Activated naive CD8-positive, alpha-beta T cell treated with anti-CD3 and anti-CD28 coated beads, Interleukin-2, amount 10 ng/mL, durations not matched to agents 7 days and 5 days (primary cell): ENCODE results near the gene ALKBH4. TPM values are rescaled to one million over a fixed set of nuclear protein-coding genes. Genes with fewer than 3 reads are reported as not detected.
"Not testable (repeated sequence)": the region's sequence is repeated elsewhere in the genome, so short reads cannot be mapped to it uniquely, and the experiment has no call there.

Experiments used
- ATAC-seq: fragments of 150-1000 bp; cut with Tn5 transposase; one replicate; pipeline ENCODE4 v1.10.0; 2021; ENCODE audit warnings: low read depth, moderate library complexity
- POLR2A ChIA-PET: fragments of 350-600 bp; sonication (Branson Sonifier 250); formaldehyde crosslinking; loops from one replicate; lab custom pipeline; 2021; ENCODE audit warnings: antibody characterized with exemption; lab: Charles Lee
- DNase-seq: peaks from one replicate; pipeline ENCODE4 v3.0.0; 2021
- H3K27ac Mint-ChIP-seq: one replicate; pipeline ENCODE4 v1.8.0; 2022; ENCODE audit warnings: mild to moderate bottlenecking, mixed read lengths
- H3K27me3 Mint-ChIP-seq: one replicate; pipeline ENCODE4 v1.8.0; 2022; ENCODE audit warnings: mild to moderate bottlenecking, moderate library complexity, mixed read lengths
- H3K36me3 Mint-ChIP-seq: one replicate; pipeline ENCODE4 v1.8.0; 2021; ENCODE audit warnings: mild to moderate bottlenecking, mixed read lengths
- H3K4me1 Mint-ChIP-seq: one replicate; pipeline ENCODE4 v1.8.0; 2021; ENCODE audit warnings: mixed read lengths
- H3K4me3 Mint-ChIP-seq: one replicate; pipeline ENCODE4 v1.8.0; 2022; ENCODE audit warnings: mild to moderate bottlenecking, moderate library complexity, mixed read lengths
- H3K9me3 Mint-ChIP-seq: one replicate; pipeline ENCODE4 v1.8.0; 2021; ENCODE audit warnings: mixed read lengths
- total RNA-seq, 2 experiments: library from RNA; stranded (reverse); gene quantifications; one replicate each; pipeline ENCODE4 v1.2.3, GENCODE V29; 2021

ALKBH4 gene
- total RNA-seq, 2 experiments from 2014 or later = 12.5 to 14.0 TPM

- H3K36me3 Mint-ChIP-seq, H3K4me1 Mint-ChIP-seq, DNase-seq, H3K4me3 Mint-ChIP-seq, H3K9me3 Mint-ChIP-seq, H3K27ac Mint-ChIP-seq, H3K27me3 Mint-ChIP-seq, ATAC-seq: not testable (repeated sequence)
- POLR2A ChIA-PET = interaction anchor here (1.6 kb wide), 1 partner anchor 9 kb away, joined by 7 read pairs; the partner anchor contains the start of genes ALKBH4 and LRWD1
Observed at GRCh38 chr7:102454932-102455331, 9.7 kb downstream of the ALKBH4 start.

DNA sequence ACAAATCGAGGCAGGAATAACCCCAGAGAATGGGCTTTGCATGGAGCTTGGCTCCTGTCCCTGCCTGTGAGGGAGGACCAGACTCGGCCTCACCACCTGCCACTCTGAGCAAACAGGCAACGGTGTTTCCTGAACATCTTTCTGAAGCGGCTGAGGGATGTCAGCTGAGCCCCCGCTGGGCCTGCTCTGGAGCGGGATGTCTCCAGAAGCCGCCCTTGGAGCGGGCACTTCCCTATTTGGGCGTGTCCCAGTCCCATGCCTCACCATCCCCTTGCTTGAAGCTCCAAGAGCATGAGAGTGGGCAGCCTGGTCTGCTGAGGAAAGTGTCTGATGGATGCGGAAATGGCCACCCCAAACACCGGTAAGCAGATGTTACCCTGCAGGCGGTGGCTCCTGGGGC lies 10.2 kb downstream of the ALKBH4 start:
- POLR2A ChIA-PET = interaction anchor here (1.6 kb wide), 1 partner anchor 10 kb away, joined by 7 read pairs; the partner anchor contains the start of genes ALKBH4 and LRWD1
- Mint-ChIP-seq H3K4me1 (no peaks in the 10 kb centered on the region), H3K27me3 (no peaks in the 10 kb centered on the region), H3K9me3 (no peaks in the 10 kb centered on the region), H3K36me3 (peaks cover 1% of the 10 kb centered on the region), H3K4me3 (no peak overlapping the region), H3K27ac (no peak overlapping the region)
- no peak for DNase-seq
- ATAC-seq = no peak

DNA sequence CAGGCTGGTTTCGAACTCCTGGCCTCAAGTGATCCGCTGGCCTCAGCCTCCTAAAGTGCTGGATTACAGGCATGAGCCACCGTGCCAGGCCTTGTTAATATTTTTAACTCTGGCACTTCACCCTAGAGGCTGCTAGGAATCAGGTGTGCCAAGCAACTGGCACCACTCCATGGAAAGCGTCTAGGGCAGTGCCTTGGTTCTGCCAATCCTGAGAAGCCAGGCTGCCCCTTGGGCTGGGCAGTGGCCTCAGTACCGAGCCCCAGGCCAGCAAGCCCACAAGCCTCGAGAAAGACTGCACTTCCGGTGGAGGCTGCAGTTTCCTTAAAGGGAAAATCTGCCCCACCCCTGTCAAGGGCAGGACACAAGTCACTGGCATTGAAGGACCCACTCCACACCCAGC lies 11.3 kb downstream of the ALKBH4 start:
- POLR2A ChIA-PET = interaction anchor here (1.2 kb wide), 1 partner anchor 27 kb away, joined by 3 read pairs; no protein-coding TSS in a partner anchor

GRCh38 chr7:102452451-102452850 lies 12.2 kb downstream of the ALKBH4 start:
- H3K27ac Mint-ChIP-seq = no peak overlapping the region
- DNase-seq (no peak), ATAC-seq (no peak)
- POLR2A ChIA-PET = interaction anchor here (0.6 to 1.2 kb wide), 4 partner anchors 8 to 689 kb away, joined by 3 read pairs; no protein-coding TSS in a partner anchor
- H3K4me3 Mint-ChIP-seq = no peak overlapping the region
- peaks cover 4% of the 10 kb centered on the region for H3K36me3 Mint-ChIP-seq
- no peaks in the 10 kb centered on the region for H3K9me3 Mint-ChIP-seq
- H3K27me3 Mint-ChIP-seq = no peaks in the 10 kb centered on the region
- no peaks in the 10 kb centered on the region for H3K4me1 Mint-ChIP-seq

More for the DNA sequence above, 11.3 kb downstream of the ALKBH4 start:
- Mint-ChIP-seq H3K9me3 (no peaks in the 10 kb centered on the region), H3K36me3 (peaks cover 4% of the 10 kb centered on the region), H3K27ac (no peak overlapping the region), H3K4me1 (no peaks in the 10 kb centered on the region), H3K4me3 (no peak overlapping the region), H3K27me3 (no peaks in the 10 kb centered on the region)
- no peak for ATAC-seq
- DNase-seq = no peak

DNA sequence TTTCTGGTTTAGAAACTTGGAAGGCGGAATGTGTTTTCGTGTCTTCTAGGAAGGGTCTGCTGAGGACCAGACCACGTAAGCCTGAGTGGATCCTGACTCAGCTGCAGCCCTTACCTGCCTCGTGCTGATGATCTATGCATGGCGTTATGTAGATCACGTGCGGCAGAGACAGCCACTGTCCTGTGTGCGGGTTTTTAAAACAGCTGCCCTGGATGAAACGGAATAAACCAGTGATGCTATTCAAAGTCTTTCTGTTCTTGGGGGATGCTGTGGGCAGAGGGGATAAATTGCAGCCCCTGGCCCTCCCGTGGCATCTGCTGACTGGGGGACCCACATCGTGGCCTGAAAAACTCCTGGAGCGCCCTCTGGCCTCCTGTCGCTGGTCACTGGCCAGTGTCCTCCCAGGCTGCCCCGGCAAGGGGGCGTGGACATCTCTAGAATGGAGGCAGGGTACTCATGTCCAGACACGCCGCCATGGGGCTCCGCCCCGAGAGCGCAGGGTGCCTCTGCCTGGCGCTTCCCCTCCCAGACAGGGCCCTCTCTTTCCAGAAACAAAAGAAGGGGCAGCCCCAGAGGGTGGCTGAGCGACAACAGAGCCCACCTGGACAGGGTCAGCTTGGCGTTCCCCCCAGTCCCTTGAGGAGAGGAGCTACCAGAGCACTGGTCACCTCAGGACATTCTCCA lies 13.2 kb downstream of the ALKBH4 start:
- POLR2A ChIA-PET = interaction anchor here (0.6 to 1.1 kb wide), 2 partner anchors 9 to 15 kb away, joined by 3 read pairs; no protein-coding TSS in a partner anchor
- no peak for ATAC-seq
- H3K9me3 Mint-ChIP-seq = no peaks in the 10 kb centered on the region
- DNase-seq = no peak
- H3K36me3 Mint-ChIP-seq = peaks cover 4% of the 10 kb centered on the region
- no peak overlapping the region for H3K4me3 Mint-ChIP-seq
- H3K4me1 Mint-ChIP-seq = no peaks in the 10 kb centered on the region
- H3K27ac Mint-ChIP-seq = no peak overlapping the region
- no peaks in the 10 kb centered on the region for H3K27me3 Mint-ChIP-seq

DNA sequence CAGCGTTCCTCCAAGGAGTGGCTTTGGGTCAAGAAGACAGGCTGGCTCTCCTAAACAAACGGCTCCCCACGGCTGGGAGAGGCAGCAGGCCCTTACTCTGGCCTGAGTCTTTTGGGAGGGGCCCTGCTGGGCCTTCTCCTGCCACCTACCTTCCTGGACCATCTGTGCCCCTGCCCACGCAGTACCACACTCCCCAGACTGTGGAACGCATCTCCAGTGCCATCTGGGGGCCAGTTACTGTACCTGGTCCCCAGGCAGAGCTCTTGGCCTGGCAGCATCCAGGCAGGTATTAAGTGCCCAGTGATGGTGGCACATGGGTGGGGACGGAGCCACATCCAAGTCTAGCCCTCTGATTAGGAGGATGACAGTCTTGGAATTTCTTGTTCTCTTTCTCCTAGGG lies 14.4 kb downstream of the ALKBH4 start:
- POLR2A ChIA-PET = interaction anchor here (1.2 to 1.6 kb wide), 2 partner anchors 14 to 38 kb away, joined by 4 read pairs; partner anchors contain the start of genes ALKBH4 and LRWD1
- H3K9me3 Mint-ChIP-seq = no peaks in the 10 kb centered on the region

DNA sequence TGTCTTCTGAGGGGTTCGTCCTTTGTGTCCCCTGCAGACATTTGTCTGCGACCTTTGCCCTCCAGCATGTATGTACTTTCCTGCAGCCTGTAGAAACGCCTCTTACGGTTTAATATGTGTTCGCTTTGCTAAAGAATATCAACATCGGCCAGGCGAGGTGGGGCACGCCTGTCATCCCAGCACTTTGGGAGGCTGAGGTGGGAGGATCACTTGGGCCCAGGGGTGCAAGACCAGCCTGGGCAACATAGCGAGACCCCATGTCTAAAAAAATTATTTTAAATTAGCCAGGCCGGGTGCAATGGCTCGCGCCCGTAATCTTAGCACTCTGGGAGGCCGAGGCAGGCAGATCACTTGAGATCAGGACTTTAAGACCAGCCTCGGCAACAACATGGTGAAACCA lies 15.5 kb downstream of the ALKBH4 start:
- peaks cover 5% of the 10 kb centered on the region for H3K36me3 Mint-ChIP-seq
- no peak overlapping the region for H3K27ac Mint-ChIP-seq
- no peak for ATAC-seq
- no peaks in the 10 kb centered on the region for H3K4me1 Mint-ChIP-seq
- H3K9me3 Mint-ChIP-seq = no peaks in the 10 kb centered on the region
- H3K27me3 Mint-ChIP-seq = no peaks in the 10 kb centered on the region
- H3K4me3 Mint-ChIP-seq = no peak overlapping the region
- DNase-seq = no peak
- POLR2A ChIA-PET = interaction anchor here (1.6 kb wide), 1 partner anchor 37 kb away, joined by 4 read pairs; no protein-coding TSS in a partner anchor

More for the DNA sequence above, 14.4 kb downstream of the ALKBH4 start:
- no peak overlapping the region for H3K4me3 Mint-ChIP-seq
- H3K27ac Mint-ChIP-seq = no peak overlapping the region
- DNase-seq = no peak
- H3K4me1 Mint-ChIP-seq = no peaks in the 10 kb centered on the region
- peak; percentile 76 for ATAC-seq
- no peaks in the 10 kb centered on the region for H3K27me3 Mint-ChIP-seq
- peaks cover 7% of the 10 kb centered on the region for H3K36me3 Mint-ChIP-seq

DNA sequence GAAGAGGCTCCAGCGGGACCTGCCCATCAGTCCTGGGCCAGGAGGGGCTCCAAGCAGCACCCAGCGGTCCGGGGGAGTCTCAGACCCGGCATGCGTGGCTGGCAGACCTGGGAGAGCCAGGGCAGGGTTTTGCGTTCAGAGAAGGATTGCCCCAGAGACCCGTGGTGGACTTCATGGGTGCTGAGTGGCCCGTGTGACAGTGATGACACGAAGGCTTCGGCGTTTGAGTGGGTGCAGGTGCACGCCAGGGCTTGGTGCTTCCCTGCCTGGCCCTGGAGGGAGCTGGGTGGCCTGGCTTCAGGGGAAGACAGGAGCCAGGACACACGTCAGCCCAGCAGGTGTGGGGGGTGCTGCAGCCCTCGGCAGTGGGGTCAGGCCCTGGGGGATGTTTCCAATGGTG lies 17.4 kb downstream of the ALKBH4 start:
- ATAC-seq (no peak), DNase-seq (no peak)
- Mint-ChIP-seq H3K27me3 (no peaks in the 10 kb centered on the region), H3K4me3 (no peak overlapping the region), H3K9me3 (no peaks in the 10 kb centered on the region), H3K27ac (no peak overlapping the region), H3K4me1 (no peaks in the 10 kb centered on the region), H3K36me3 (peaks cover 9% of the 10 kb centered on the region)
- POLR2A ChIA-PET = no interaction called here

DNA sequence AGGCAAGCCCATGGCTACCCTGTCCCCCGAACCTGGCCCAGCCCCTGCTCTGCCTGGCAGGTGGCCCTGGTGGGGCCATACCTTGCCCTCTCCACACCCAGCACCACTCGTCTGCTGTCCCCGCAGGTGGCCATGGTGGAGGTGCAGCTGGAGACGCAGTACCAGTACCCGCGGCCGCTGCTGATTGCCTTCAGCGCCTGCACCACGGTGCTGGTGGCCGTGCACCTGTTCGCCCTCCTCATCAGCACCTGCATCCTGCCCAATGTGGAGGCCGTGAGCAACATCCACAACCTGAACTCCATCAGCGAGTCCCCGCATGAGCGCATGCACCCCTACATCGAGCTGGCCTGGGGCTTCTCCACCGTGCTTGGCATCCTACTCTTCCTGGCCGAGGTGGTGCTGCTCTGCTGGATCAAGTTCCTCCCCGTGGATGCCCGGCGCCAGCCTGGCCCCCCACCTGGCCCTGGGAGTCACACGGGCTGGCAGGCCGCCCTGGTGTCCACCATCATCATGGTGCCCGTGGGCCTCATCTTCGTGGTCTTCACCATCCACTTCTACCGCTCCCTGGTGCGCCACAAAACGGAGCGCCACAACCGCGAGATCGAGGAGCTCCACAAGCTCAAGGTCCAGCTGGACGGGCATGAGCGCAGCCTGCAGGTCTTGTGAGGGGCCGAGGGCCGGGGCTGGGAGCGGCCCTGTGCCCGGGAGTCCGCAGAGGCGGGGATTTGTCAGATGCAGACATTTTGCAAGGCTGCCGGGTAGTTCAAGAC lies 18.1 kb downstream of the ALKBH4 start:
- Mint-ChIP-seq H3K27me3 (no peaks in the 10 kb centered on the region), H3K27ac (no peak overlapping the region), H3K9me3 (no peaks in the 10 kb centered on the region), H3K36me3 (peaks cover 13% of the 10 kb centered on the region), H3K4me1 (no peaks in the 10 kb centered on the region), H3K4me3 (no peak overlapping the region)
- DNase-seq = no peak
- no peak for ATAC-seq
- POLR2A ChIA-PET = interaction anchor here (1.0 kb wide), 1 partner anchor 51 kb away, joined by 3 read pairs; the partner anchor contains the start of gene PRKRIP1

DNA sequence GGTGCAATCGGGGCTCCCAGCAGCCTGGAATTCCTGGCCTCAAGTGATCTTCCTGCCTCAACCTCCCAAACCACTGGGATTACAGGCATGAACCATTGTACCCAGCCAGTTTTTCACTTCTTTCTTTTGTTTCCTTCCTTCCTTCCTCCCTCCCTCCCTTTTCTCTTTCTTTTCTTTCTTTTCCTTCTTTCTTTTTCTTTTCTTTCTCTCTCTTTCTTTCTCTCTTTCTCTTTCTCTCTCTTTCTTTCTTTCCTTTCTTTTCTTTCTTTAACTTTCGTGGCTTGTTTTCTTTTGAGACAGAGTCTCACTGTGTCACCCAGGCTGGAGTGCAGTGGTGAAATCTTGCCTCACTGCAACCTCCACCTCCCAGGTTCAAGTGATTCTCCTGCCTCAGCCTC lies 19.0 kb downstream of the ALKBH4 start:
- POLR2A ChIA-PET = interaction anchor here (1.0 kb wide), 1 partner anchor 50 kb away, joined by 3 read pairs; the partner anchor contains the start of gene PRKRIP1
- H3K4me3 Mint-ChIP-seq = no peak overlapping the region
- H3K36me3 Mint-ChIP-seq = peaks cover 13% of the 10 kb centered on the region
- DNase-seq (no peak), ATAC-seq (no peak)
- no peaks in the 10 kb centered on the region for H3K27me3 Mint-ChIP-seq
- no peaks in the 10 kb centered on the region for H3K4me1 Mint-ChIP-seq
- H3K9me3 Mint-ChIP-seq = no peaks in the 10 kb centered on the region
- H3K27ac Mint-ChIP-seq = peak overlapping the region; percentile 66

DNA sequence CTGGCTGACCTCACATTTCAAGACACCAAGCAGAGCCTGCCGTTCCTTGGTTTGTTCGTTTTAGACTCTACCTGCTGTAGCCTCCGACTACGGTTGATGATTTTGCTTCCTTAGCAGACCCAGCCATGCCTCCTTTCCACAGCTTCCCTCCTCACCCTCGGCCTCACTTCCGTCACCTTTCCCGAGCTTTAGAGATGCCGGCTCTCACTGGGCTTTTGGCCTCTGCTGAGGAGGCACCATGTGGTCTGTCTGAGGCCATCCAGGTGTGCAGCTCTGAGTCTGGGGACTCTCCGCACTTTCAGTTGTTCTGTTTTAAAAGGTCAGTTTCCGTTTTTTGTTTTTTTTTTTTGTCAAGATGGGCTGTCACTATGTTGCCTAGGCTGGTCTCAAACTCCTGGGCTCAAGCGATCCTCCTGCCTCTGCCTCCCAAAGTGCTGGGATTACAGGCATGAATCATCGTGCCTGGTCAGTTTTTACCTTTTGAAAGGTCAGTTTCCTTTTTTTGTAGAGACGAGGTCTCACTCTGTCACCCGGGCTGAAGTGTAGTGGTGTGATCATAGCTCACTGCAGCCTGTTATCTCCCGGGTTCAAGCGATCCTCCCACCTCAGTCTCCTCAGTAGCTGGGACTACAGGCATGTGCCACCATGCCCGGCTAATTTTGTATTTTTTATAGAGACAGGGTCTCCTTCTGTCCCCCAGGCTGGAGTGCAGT lies 19.5 kb downstream of the ALKBH4 start:
- DNase-seq = no peak

DNA sequence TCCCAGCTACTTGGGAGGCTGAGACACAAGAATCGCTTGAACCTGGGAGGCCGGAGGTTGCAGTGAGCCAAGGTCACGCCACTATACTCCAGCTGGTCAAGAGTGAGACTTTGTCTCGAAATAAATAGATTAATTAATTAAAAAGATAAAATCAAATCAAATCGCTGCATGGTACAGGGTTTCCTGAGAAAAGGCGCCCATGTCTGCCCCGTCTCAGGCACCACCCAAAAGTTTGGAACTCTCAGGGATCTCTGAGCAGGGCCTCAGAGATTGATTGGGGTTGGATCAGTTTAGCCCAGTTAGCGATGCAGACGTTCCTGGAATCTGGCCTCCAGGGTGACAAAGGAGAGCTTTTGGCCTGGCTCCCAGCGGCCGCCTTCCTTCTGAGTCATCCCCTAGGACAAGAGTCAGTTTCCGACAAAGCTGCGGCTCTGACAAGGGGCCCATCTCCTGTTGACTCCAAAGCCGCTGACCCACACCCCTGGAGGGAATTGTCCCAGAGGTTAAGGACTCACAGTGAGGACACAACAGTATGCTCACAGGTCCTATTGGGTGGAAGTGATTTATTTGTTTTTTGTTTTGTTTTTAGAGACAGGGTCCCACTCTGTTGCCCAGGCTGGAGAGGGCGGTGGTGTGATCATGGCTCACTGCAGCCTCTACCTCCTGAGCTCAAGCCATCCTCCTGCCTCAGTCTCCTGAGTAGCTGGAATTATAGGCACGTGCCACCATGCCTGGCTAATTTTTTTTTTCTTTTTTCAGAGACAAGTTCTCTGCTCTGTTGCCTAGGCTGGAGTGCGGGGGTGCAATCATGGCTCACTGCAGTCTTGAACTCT lies 24.5 kb downstream of the ALKBH4 start:
- Mint-ChIP-seq H3K36me3 (peaks cover 15% of the 10 kb centered on the region), H3K4me1 (peaks cover 6% of the 10 kb centered on the region), H3K9me3 (no peaks in the 10 kb centered on the region), H3K4me3 (no peak overlapping the region), H3K27ac (no peak overlapping the region), H3K27me3 (no peaks in the 10 kb centered on the region)
- ATAC-seq (no peak), DNase-seq (no peak)
- POLR2A ChIA-PET = interaction anchor here (2.7 kb wide), 1 partner anchor 14 kb away, joined by 13 read pairs; no protein-coding TSS in a partner anchor

More for the DNA sequence above, 19.5 kb downstream of the ALKBH4 start:
- H3K36me3 Mint-ChIP-seq = peaks cover 13% of the 10 kb centered on the region
- POLR2A ChIA-PET = interaction anchor here (1.0 kb wide), 1 partner anchor 49 kb away, joined by 3 read pairs; the partner anchor contains the start of gene PRKRIP1
- H3K9me3 Mint-ChIP-seq = no peaks in the 10 kb centered on the region
- no peaks in the 10 kb centered on the region for H3K27me3 Mint-ChIP-seq
- no peak overlapping the region for H3K27ac Mint-ChIP-seq
- ATAC-seq = no peak
- H3K4me1 Mint-ChIP-seq = no peaks in the 10 kb centered on the region
- no peak overlapping the region for H3K4me3 Mint-ChIP-seq
